GM21529 (cell line): ENCODE data around the gene OXSM.

ENCODE experiments used
- ATAC-seq: cut with Tn5 transposase; IDR thresholded peaks from one replicate; pipeline ENCODE4 v1.9.1; 2021; ENCODE audit not compliant: unreplicated experiment

OXSM gene

GRCh38 chr3:25789596-25790556 lies at the start of gene OXSM:
TSS of gene OXSM (plus strand) at chr3:25790090. CDS start at chr3:25791021, 931 bp downstream.
- peak; percentile 91 for ATAC-seq

DNA sequence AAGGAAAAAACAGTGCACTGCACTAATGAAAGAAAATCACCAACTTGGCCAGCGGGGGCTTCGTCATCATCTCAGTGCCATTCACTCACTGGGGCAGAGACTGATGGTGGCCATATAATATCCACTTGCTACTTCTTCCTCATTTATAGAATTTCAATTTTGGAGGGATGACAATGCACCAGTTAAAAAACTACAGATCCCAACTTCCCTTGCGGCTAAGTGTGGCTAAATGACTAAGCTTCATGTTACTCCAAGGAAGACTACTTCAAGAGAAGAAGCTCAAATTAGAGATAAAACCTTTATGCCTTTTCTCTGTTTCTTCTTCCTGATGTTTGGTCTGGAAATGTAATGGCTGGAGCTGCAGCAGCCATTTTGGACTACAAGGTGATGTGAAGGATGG lies 45.4 kb upstream of the OXSM start:
- ATAC-seq = no peak

- no peak for ATAC-seq
These were observed 42.9 kb upstream of the OXSM start for GRCh38 chr3:25747033-25747432.

DNA sequence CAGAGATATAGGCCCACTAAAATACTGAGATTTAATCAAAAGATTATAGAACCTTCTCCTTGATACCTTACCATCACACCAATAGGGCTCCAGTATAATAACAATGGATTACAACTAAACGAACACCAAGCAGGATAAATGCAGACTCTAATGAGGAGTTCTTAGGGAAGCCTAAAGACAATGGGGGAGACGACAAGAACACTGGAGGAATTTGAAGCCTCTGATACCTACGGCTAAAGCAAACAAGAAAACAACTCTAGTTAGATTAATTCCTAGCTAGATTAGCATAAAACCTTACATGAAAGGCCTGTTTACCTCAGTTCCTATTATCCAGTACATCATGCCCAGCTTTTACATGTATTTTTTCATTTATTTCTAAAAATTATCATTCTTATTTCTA lies 41.7 kb upstream of the OXSM start:
- no peak for ATAC-seq

DNA sequence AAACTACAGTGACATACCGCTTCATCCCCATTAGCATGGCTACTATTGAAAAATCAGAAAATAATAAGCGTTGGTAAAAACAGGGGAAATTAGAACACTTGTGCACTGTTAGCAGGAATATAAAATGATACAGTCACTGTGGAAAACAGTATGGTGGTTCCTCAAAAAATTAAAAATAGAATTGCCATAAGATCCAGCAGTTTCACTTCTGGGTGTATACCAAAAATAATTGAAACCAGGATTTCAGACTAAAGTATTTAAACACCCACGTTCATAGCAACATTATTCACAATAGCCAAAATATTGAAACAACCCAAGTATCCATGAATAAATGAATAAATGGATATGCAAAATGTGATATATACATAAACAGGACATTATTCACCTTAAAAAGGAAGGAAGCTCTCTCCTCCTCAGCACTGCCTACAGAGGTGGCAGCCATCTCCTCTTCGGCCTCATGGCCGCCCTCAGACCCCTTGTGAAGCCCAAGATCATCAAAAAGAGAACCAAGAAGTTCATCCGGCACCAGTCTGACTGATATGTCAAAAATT lies 40.8 kb upstream of the OXSM start:
- no peak for ATAC-seq

GRCh38 chr3:25751048-25751447 lies 38.8 kb upstream of the OXSM start:
- ATAC-seq = no peak

GRCh38 chr3:25751725-25752124 lies 38.2 kb upstream of the OXSM start:
- no peak for ATAC-seq

- peak; percentile 90 for ATAC-seq
These were observed 21.0 kb upstream of the OXSM start for GRCh38 chr3:25768851-25769250.

DNA sequence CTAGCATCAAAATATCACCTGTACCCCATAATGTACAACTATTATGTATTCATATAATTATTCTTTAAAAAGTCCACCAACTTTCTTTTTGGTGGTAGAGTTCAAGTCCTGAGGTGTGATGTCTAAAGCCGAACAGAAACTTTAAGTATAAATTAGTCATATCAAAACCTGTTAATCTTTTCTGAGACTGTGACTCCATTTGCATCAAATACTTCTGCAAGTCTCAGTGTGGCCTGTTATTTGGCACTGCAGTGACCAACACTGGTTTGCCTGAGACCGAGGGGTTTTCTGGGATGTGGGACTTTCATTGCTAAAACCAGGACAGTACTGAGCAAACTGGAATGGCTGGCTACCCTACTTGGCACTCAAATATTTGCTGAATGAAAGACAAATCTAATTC lies 14.0 kb upstream of the OXSM start:
- ATAC-seq = peak; percentile 60

- ATAC-seq = no peak
These were observed 9.3 kb upstream of the OXSM start for GRCh38 chr3:25780618-25781017.

DNA sequence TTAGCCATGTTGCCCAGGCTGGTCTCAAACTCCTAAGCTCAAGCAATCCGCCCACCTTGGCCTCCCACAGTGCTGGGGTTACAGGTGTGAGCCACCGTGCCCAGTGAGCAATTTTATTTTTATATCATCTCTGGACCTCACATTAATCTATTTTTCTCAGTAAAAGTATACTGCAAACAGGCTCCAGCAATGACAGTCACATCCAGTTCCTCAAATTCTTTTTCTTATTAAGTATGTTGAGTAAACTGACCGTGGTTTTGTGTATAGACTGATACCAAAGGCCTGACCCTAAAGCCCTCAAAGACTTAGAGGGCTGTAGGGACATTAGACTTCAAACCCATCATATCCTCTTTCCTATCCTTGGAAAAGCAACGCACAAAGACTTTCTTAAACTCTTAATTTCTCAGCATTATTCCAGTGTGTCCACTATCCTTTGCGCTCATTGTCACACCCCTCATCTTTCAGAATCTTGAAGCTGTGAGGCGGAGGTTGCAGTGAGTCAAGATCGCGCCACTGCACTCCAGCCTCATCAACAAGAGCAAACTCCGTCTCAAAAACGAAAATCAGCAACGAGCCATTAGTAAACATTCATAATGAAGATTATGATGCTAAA lies 8.6 kb upstream of the OXSM start:
- ATAC-seq = no peak

- ATAC-seq = peak; percentile 61
These were observed 7.9 kb upstream of the OXSM start for GRCh38 chr3:25781758-25782594.

- ATAC-seq = no peak
These were observed 7.3 kb upstream of the OXSM start for GRCh38 chr3:25782636-25782937.

- peak; percentile 70 for ATAC-seq
These were observed 6.8 kb upstream of the OXSM start, which contains the start of gene NGLY1 for GRCh38 chr3:25782938-25783660. TSS of gene NGLY1 (minus strand) at chr3:25783443. CDS start at chr3:25783390, 53 bp downstream.

DNA sequence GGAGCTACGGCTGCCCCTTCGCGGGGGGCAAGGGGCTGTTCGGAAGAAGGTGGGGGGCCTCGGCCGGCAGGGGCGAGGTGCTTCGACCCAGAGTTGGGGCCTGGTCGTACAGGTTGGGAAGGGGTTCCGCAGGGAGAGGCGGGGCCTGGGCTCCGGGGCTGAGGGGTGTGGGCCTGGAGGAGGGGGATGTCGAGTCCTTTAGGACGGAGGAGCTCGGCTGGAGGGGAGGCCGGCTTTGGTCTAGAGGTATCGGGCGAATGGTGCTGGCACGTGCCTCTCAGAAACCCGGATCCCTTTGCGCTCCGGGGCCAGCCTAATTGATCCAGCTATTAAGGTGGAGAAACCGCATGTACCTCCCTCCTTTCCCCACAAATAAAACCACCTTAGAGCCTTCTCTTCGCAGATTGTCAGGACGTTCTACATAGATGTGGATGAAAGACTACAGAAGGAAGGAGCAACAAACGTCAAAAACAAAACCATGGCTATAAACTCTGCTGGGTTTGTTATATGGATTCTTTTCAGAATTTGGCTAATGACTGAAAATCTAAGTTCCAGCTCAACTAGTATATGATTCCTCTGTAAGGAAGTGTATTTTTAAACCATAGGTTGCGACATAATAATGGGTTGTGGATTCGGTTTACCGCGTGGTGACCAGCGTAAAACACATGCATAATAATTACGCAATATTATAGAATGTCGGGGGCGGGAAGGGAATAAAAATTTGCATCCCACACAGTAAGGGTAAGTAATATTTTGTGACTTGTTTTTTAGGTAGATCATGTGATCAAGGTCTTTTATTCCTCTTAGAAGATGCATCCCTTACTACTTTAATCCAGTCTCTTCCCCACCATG lies 6.0 kb upstream of the OXSM start:
- ATAC-seq = peak; percentile 25

DNA sequence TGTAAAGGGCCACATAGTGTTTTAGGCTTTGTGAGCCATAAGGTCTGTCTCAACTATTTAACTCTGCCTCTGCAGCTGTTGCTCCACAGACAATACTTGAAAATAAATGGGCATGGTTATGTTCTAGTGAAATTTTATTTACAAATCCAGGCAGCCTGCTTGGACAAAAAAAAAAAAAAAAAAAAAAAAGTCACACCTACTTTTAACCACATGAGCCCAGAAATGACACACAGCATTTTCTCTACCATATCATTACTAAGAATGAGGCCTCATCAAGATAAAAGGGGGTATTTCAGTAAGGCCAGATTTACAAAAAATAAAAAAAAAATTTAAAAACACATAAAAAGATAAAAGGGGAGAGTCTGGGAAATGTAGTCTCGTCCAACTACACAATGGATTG lies 4.9 kb upstream of the OXSM start:
- no peak for ATAC-seq

- ATAC-seq = no peak
These were observed 4.1 kb upstream of the OXSM start for GRCh38 chr3:25785826-25786225.

DNA sequence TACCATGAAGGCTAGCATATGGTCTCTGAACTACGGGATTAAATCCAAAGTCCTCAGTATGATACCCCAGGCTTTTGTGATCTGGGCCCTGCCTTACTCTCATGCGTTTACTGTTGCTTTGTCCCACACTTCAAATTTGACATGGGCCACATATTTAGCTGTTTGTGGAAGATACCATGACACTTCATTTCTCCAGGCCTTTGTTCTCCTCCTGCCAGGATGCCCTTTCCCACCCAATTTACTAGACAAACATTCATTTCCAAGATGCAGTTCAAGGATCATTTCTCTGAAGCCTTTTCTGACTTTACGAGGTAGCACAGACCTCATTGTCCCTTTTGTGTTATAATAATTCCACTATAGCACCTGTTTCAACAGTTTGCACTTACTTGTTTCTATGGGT lies 2.2 kb upstream of the OXSM start:
- ATAC-seq = no peak

DNA sequence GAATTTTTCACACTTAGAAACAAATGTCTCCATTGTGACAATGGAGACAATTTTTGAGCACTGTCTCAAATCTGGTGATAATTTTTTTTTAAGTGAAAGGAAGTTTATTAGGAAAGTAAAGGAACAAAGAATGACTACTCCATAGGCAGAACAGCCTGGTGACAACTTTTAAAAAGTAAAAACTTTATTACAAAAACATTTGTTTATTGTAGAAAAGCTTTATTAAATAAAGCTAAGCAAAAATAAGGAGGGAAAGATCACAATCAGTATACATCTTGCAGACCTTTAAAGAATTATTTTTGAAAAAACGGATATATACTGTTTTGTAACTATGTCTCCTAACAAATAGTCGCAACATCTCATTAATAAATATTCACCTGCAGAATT lies 688 bp upstream of the OXSM start:
- ATAC-seq = no peak

- ATAC-seq = no peak
These were observed 11.9 kb downstream of the OXSM start for GRCh38 chr3:25801786-25802185.
